ENCODE results near the gene CPAMD8.

The CPAMD8 gene

GRCh38 chr19:16920816-16921529, 105.6 kb downstream of the CPAMD8 start:
- DNase-seq (ENCODE audit: low read depth in 3 of 3) = no peak

DNA sequence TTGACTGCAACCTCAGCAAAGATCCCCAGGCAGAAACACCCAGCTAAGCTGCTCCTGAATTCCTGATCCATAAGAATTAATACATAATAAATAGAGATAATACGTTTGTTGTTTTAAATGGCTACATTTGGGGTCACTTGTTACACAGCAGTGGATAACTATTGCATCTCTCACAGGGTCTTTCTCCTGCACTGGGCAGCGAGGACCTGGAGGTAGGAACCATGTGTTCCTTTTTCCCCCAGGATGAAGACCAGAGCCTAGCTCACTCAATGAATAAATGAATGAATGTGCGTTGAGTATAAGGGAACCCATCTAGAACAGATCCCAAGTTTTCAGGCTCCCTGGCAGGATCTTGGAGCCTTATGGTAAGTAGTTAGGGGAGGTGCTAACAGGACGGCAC, 107.1 kb downstream of the CPAMD8 start:
- no peak for DNase-seq (ENCODE audit: low read depth in 3 of 3)

- DNase-seq (ENCODE audit: low read depth in 3 of 3) = no peak
These were observed 109.2 kb downstream of the CPAMD8 start for GRCh38 chr19:16917401-16917800.

DNA sequence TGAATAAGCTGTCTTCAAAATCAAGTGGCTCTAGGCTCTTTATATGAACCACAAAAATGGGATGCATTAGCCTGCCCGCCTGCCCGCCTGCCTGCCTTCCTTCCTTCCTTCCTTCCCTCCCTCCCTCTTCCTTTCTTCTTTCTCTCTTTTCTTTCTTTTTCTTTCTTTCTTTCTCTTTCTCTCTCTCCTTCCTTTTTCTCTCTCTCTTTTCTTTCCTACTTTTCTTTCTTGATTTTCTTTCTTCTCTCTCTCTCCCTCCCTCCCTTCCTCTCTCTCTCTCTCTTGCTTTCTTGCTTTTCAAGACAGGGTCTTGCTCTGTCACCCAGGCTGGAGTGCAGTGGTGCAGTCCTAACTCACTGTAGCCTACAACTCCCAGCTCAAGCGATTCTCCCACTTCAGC, 110.9 kb downstream of the CPAMD8 start:
- DNase-seq (ENCODE audit: low read depth in 3 of 3) = no peak

- no peak for DNase-seq (ENCODE audit: low read depth in 3 of 3)
These were observed 111.5 kb downstream of the CPAMD8 start for GRCh38 chr19:16915135-16915534.

DNA sequence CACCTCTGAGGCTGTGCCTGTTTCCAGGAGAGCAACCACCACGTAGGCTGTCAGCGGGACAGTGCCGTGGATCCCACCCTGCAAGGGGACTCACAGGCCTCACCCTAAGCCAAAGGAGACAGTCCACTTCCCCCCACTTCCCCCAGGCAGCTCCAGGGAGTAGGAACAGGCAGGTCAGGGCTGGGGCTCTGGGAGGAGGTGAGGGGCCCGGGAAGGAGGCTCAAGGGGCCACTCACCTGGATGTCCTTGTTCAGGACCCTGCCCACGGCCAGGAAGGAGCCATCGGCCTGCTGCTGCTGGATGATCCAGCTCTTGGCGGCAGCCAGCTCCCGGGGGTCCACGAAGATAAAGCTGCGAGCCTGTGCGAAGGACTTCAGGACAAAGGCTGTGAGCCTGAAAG, 112.2 kb downstream of the CPAMD8 start:
- no peak for DNase-seq (ENCODE audit: low read depth in 3 of 3)

DNA sequence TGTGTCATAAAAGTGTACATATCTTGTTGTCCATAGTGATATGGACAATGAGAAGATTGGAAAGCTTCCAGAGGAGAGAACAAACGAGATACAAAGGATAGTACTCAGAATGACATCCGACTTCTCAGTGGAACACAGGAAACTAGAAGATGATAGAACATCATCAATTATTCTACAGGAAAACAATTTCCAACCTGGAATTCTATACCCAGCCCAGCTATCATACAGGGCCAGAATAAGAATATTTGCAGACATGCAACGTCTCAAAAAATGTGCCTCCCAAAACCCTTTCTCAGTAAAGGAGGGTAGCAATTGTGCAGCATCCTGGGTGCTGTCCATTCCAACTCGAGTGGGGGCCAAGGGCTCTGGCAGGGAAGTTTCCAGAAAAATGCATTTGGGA, 113.8 kb downstream of the CPAMD8 start:
- no peak for DNase-seq (ENCODE audit: low read depth in 3 of 3)

GRCh38 chr19:16911046-16911445, 115.6 kb downstream of the CPAMD8 start:
- no peak for DNase-seq (ENCODE audit: low read depth in 3 of 3)

DNA sequence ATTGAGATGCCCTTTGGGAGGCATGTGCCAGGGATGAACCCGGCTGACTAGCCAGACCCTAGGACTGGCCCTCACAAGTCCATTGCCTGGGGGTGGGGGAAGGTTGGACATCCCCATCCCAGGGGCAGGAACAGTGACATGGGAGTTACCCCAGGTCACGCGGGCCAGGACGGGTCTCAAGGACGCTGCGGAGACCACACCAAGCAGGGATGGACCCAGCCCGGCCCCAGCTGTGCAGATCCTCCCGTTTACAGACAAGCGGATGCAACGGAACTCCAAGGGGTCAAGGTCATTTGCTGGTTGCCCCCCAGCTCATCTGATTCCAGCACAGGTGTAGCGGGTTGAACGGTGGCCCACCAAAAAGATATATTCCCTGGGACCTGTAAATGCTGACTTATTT, 117.9 kb downstream of the CPAMD8 start:
- no peak for DNase-seq (ENCODE audit: low read depth in 3 of 3)

- DNase-seq (ENCODE audit: low read depth in 3 of 3) = no peak
These were observed 122.0 kb downstream of the CPAMD8 start for GRCh38 chr19:16904599-16904998.

DNA sequence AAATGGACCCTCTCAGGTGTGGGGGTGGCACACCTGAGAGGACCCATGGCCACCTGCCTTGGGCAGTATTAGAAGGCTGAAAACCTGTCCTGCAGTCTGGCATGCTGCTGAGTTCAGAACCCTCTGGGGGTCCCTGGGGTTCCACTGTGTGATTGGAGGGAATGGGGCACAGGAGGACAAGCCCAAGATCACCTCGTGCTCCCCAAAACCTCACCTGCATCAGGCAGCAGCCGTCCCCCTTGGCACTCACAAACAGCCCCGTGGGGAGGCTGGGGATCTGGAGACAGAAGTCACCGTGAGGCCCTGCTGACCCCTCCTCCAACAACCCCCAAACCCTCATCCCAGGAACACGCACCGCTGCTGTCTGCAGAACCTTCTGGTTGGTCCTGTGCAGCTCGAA, 123.3 kb downstream of the CPAMD8 start:
- DNase-seq (ENCODE audit: low read depth in 3 of 3) = no peak

DNA sequence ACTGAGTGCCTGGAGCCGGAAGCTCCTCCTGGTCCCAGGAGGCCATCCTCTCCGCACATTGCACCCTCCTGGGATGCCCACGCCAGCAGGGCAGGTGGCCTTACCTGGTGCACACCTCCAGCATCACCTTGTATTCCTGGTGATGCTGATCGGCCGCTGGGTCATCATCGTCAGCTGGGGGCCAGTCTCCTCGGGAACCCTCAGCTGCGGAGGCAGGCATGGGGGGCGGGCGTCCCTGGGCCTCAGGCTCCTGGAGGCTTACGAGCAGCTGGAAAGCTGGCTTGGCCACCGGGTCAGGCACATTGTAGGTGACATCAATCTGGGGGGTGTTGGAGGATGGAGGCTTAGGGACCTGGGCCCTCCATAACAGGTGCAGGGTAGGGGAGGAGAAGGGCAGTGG, 124.1 kb downstream of the CPAMD8 start:
- no peak for DNase-seq (ENCODE audit: low read depth in 3 of 3)

- DNase-seq (ENCODE audit: low read depth in 3 of 3) = no peak
These were observed 125.0 kb downstream of the CPAMD8 start for GRCh38 chr19:16901491-16902175.

DNA sequence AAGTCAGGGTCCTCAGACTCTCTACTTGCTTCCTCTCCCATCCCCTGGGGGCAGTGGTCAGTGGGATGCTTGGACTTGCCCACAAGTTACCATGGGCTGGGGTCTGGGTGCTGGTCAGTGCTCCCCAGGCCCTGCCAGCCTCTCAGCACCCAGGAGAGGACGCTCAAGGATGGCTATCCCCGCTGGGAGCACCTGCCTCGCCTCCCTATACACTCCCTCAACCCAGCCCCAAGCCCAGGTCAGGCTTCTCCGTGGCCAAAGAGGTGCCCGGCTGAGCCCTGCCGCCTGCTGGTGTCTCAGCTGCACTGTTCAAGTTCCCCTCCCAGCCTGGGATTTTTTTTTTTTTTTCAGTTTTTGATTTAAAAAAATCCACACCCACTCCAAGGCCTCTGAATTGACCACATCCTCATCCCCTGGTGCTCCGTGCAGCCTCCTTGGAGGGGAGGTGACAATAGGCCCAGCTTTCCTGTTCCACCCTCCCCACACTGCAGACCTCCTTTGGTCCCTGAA, 127.0 kb downstream of the CPAMD8 start:
- DNase-seq (ENCODE audit: low read depth in 3 of 3) = no peak

DNA sequence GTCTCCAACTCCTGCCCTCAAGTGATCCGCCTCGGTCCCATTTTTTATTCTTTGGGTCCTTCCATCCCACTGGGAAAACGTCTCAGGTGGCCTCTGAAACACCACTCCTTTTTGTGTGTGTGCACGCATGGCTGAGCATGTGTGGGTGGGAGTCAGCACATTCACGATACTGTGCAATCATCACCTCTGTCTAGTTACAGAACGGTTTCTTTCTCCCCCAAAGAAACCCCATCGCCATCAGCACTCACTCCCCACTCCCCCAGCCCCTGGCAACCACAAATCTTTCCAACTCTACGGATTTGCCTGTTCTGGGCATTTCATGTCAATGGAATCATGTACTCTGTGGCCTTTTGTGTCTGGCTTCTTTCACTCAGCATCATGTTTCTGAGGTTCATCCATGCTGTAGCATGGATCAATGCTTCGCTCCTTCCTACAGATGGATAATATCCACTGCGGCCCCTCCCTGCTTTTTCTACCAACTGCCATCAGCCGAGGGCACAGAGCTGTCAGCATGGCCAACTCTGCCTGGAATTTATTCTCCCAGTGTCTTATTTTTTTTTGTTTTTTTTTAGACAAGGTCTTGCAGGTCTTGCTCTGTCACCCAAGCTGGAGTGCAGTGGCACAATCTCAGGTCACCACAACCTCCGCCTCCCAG, 128.1 kb downstream of the CPAMD8 start:
- DNase-seq (ENCODE audit: low read depth in 3 of 3) = no peak

DNA sequence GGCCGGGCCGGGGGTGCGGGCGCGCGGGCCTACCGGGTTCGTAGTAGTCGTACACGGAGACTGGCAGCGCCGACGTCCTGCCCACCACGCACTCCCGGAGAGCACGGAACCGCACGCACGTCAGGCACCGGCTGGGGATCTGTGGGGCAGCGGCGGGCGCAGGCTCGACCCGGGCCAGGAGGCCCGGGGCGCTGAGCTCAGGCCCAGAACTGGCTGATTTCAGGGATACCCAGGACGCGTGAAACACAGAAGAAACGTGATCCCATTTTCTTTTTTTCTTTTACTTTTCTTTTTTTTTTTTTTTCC, 128.8 kb downstream of the CPAMD8 start:
- no peak for DNase-seq (ENCODE audit: low read depth in 3 of 3)

- DNase-seq (ENCODE audit: low read depth in 3 of 3) = peak; percentile 24 to 33 (median 32)
These were observed 129.4 kb downstream of the CPAMD8 start for GRCh38 chr19:16897029-16897855.

DNA sequence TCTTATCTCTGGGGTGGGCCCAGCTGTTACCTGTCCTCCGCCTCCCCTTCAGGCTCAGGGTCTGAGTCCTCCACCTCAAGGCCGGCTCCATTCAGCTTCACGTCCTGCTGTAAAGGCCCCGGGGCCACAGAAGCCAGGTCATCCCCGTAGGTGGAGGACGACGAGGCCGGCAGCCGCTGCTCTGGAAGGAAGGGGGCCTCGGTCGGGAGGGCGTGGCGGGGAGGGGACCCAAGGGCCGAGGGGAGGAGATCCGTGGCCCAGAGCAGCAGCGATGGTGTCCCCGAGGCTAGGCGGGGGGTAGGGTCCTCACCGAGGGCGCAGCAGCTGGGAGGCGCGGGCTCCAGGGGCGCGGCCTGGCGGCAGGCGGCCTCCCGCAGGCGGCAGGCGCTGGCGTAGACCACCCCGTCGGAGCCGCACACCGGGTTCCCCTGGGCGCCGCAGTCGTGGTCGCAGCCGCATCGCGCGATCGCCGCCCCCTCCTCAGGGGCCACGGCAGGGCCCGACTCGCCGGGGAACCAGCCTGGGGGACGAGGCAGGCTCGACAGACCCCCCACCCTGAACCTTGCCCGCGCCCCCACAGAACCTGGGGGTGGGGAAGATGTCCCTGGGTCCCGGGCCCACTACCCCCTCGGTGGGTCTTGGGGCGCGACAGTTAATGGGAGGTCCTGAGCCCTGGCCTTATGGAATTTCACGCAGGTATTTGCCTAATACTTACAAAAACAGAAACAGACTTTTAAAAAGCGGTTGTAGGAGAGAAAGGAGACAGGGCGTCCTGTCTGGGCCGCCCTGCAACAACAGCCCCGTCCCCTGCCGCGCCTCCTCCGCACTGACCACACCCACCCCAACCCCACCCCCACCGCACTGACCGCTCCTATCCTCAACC, 130.2 kb downstream of the CPAMD8 start:
- no peak for DNase-seq (ENCODE audit: low read depth in 3 of 3)

- no peak for DNase-seq (ENCODE audit: low read depth in 3 of 3)
These were observed 131.0 kb downstream of the CPAMD8 start for GRCh38 chr19:16895467-16896145.

DNA sequence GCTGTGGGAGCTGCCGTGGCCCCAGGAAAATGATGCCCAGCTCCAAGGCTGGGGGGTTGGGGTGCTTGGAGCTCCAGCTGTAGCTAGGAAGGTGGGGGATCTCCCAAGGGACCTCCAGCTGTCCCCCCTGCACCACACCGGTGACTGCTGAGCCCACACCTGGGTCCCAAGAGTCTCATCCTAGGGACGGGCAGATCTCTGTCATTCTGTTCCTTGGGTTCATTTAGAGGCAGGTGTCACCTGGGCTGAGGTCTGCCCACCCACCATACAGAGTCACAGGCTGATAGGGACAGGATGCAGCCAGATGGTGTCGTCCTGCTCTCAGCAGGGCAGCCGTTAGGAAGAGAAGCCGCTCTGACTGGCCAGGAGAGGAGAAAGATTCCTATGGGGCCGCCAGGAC, 132.5 kb downstream of the CPAMD8 start:
- no peak for DNase-seq (ENCODE audit: low read depth in 3 of 3)

GRCh38 chr19:16893686-16893989, 133.0 kb downstream of the CPAMD8 start:
- DNase-seq (ENCODE audit: low read depth in 3 of 3) = no peak

Data from stimulated activated CD4-positive, alpha-beta T cell treated with anti-CD3 and anti-CD28 coated beads, TNF-alpha, amount 100 ng/mL, for 4 hours (primary cell).